ENCODE results near the gene CAMK2A.

DNA sequence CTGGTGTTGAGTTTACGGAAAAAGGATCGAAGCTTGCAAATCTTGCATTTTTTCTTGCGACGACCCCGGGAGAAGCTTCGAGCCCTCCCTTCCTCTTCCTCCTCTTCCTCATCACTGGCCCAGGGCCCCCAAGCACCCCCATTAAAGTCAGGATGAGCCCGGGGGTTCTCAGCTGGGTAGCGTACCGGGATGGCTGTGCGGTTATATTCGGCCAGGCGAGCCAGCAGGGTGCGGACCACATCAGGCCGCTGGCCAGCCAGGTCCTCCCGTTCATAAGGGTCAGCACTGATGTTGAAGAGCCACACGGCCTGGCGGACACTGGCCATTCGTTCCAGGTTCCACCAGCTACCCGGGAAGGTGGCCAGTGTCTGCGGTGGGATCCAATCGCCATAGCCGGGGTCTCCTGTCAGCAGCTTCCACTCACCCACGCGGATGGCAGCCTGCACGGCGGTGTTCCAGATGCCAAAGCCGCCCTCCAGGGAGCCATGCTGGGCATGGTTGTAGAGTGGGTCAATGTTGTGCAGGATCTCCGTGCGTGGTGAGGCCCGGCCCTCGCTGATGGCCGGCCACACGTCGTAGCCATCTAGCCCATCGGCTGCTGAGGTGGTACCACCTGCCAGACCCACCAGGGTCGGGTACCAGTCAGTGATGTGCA lies 7.8 kb upstream of the CAMK2A start:
- TF ChIP-seq, protein P1, sequence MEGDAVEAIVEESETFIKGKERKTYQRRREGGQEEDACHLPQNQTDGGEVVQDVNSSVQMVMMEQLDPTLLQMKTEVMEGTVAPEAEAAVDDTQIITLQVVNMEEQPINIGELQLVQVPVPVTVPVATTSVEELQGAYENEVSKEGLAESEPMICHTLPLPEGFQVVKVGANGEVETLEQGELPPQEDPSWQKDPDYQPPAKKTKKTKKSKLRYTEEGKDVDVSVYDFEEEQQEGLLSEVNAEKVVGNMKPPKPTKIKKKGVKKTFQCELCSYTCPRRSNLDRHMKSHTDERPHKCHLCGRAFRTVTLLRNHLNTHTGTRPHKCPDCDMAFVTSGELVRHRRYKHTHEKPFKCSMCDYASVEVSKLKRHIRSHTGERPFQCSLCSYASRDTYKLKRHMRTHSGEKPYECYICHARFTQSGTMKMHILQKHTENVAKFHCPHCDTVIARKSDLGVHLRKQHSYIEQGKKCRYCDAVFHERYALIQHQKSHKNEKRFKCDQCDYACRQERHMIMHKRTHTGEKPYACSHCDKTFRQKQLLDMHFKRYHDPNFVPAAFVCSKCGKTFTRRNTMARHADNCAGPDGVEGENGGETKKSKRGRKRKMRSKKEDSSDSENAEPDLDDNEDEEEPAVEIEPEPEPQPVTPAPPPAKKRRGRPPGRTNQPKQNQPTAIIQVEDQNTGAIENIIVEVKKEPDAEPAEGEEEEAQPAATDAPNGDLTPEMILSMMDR (IDR thresholded peaks at IDR 0.05 in 4 of 5, conservative IDR thresholded peaks at IDR 0.05 in 1 of 5): no peak
- no peak for TF ChIP-seq POLR2A (IDR thresholded peaks at IDR 0.05)

All from gastrocnemius medialis (tissue), 4 donors.